ENCODE measurements around the gene DISC1.

DISC1 gene

DNA sequence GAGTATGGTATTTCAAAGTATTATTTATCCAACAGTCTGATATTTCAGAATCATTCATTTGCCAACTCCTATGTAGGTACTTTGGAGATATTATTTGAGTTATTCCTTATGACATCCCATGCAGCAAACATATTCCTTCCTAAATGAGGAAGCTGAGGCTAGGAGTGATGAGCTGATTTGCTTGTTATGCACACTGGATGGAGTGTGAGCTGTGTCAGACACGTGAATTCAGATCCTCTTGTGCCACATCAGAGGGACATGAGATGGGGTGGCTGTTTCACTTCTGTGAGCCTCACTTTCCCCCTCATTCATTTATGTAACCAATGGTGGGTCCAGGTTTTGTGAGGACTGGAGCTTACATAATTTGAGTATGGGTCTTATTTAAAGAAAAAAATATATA, 215.9 kb downstream of the DISC1 start:
- in situ Hi-C loops (cut with HindIII; ENCODE audit: low sequenced_read_pairs) = no loop called here

DNA sequence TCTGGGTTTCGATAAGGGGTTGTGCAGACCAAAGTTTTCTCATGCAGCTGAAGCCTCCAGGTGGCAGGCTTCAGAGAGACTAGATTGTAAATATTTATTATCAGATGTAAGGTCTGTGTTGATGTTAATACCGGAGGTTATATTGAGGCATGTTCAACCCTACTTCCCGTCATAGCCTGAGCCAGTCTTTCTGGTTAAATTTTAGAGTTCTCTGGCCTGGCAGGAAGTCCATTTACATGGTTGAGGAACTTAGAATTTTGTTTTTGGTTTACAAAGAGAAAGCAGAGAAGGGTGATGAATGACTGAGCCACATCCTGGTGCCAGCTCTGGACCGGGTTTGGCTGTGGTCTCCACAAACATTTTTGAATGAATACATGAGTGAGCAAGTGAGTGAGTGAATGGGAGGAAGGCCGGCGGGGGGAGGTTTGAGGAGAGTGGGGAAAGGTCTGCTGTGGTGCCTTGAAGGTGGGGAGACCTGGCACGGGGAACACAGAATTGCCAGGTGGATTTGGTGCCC, 218.5 kb downstream of the DISC1 start:
- in situ Hi-C loops (cut with HindIII; ENCODE audit: low sequenced_read_pairs) = no loop called here

DNA sequence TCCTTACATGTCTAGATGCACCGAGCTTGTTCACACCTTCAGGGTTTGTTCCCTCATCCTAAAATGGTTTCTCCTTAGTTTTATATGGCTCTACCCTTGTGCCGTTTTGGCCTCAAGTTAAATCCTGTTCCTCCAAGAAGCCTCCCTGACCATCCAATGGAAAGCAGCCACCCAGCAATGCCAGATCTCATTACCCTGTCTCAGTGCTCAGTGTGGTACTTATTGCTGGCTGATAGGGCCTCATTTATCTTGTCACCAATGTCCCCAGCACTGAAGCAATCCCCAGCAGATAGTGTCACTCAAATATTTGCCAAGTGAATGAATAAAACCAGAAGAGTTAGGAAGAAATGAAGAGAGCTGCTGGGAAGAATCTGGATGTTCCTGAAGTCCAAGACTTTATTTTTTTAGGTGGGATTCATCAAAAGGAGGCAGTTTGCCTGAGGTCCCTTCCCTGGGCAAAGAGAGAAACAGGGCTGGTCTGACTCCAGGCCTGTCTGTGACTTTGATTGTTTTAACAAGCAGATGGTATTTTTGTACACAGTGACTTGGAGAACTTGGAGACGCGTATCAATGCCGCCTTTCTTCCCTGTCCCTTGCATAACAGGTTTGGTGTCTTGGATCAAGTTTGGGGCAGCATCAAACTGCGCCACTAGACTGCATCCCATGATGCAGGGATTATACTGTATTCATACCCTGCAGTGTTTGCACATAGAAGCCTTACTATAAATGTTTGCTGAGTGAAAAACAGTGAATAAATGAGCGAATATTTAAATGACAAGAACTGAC, 221.2 kb downstream of the DISC1 start:
- in situ Hi-C loops (cut with HindIII; ENCODE audit: low sequenced_read_pairs) = no loop called here

DNA sequence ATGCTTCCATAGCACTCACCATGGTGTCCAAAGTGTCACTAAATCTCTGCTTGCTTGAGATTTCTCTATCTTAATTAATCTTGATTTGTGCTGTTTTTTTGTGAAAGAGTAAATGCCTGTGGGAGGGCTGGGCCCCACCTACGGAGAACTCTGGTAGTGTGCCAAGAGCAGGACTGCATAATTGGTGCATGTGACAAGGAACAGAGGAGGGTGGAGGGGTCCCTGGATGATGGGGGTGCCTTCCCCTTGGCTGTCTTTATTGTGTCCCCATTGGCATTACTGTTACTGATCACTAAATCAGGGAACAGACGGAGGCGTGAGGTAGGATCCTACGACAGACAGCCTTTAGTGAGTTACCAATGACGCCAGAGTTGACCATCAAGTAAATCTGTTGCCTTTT, 223.4 kb downstream of the DISC1 start:
- in situ Hi-C loops (cut with HindIII; ENCODE audit: low sequenced_read_pairs) = no loop called here

DNA sequence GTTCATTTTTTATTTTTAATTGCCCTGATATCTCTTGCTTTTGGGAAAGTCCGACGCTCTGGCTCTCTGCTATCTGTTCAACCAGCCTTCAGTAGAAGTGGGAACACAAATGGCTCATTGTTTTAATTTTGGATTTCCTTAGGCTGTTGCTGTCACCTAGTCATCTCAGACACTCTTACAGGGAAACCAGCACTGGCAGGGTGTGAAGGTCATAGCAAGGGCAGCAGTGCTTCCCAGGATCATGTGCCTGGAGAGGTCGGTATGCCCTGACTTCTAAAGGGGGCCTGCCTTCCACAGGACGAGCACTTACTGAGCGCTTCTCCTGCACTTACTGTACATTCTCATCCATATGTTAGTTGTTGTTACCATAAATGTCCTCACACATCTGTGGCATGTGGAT, 224.2 kb downstream of the DISC1 start:
- in situ Hi-C loops (cut with HindIII; ENCODE audit: low sequenced_read_pairs) = no loop called here

DNA sequence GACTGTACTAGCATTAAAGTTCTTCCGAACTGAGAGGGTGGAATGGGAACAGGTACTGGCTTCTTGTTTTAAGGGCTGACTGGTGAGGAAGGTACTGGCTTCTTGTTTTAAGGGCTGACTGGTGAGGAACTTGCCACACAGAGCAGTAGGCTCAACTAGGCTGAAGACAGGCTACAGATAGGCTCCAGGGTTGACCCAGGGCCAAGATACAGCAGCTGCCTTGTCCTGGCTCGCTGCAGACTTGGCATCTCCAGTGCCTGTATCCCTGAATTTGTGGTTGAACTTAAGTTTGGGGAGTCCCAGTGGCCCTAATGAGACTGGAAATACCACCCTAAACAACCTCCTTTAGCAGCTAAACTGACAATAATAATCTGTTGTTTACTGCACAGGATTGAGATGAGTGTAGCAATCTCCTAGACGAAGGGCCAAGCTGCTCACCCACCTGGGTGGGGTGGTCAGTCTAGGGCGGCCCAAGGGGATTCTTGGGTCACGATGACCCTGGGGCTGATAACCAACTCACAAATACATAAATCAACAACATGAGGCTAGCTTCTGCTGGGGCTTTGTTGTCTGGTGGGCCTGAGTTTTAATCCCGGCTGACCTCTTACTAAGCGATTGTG, 227.1 kb downstream of the DISC1 start:
- in situ Hi-C loops (cut with HindIII; ENCODE audit: low sequenced_read_pairs) = no loop called here

DNA sequence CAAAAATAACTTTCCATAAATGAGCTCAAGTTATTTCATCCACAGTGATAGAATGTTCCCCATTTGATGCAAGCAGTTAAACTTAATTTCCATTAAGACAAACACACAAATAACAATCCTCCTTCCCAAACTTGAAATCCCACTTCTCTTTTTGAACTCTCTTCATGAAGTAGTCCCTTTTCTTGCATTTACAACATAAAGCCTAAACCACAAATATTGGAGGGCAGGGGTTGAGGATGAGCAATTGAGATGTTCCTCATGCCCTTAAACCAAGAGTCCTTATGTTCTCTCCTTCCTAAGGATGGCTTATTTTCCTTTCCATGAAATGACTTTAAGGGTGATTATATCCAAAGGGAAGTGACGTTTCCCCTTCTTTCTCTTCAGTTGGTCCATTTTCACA, 228.8 kb downstream of the DISC1 start:
- in situ Hi-C loops (cut with HindIII; ENCODE audit: low sequenced_read_pairs) = no loop called here

DNA sequence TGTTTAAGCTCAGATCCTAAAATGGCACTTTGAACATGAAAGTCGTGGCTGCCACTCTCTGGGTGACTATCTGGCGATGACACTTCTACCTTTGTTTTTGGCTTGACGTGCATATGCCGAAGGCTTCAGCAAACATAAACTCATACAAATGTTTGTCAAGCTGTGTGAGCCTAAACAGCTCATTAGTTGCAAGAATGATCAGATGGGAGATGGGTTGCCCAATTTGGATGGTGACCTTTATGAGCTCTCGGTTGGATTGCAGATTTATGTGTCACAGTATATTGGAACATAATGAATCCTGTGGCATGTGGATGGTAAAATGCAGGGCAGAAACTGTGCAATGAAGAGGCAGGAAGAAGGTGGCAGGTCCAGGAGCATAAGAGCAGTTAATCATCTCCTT, 229.3 kb downstream of the DISC1 start:
- in situ Hi-C loops (cut with HindIII; ENCODE audit: low sequenced_read_pairs) = no loop called here

DNA sequence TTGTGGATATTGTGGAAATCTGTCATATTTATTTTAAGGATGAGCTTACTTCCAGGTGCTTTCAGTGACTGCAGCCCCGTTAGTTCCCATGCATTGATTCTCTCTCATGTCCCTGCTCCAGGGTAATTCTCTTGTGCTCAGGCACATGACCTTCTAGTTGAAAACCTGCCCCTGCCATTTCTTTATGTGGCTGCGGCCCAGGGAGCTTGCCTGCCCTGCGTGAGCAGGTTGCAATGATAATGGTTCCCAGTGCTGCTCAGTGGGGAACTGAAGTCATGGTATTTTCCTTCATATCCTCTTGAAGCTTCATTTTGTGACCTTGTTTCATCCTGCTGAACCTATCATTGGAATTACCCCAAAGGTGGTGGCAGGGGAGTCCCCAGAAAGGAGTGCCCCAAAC, 229.8 kb downstream of the DISC1 start:
- in situ Hi-C loops (cut with HindIII; ENCODE audit: low sequenced_read_pairs) = no loop called here

DNA sequence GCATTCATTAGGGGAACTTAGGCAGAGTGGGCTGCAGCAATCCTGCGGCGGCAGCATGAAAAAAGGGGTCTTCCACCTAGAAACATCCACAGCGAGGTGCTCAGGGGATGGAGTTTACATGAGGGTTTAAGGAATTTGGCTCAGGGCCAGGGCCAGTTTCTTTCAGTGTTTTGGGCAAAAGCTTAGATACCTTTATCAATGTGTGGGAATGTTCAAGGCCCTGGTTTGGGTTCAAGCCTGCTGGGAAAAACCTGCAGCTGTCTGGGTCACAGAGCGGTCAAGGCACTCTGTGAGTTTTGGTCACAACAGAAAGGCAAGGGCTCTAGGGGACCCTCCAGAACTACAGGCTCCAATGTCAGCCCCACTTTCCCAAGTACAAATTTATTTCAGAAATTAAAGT, 230.3 kb downstream of the DISC1 start:
- in situ Hi-C loops (cut with HindIII; ENCODE audit: low sequenced_read_pairs) = no loop called here

DNA sequence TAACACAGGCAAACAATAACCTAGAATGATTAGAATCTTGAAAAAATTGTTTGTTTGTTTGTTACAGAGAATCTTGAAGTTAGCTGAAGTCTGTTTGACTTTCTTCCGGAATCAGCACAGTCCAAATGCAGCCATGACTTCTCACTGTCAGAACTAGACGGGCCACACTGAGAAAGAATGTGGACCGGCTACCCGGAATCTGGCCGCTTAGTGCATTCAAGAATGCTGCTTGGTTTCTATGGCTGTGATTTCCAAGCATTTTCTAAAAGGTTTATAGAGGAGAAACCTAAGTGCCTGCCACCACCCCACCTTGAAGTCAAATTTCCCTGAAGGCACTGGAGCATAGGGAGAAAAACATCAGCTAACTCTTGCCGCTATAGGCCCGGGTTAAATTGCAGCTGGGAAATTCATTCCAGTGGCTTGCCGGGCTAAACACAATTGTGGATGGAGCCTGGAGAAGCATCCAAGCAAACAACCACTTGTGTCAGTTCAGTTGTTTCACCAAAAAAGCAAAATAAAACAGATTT, 231.1 kb downstream of the DISC1 start:
- in situ Hi-C loops (cut with HindIII; ENCODE audit: low sequenced_read_pairs) = no loop called here

DNA sequence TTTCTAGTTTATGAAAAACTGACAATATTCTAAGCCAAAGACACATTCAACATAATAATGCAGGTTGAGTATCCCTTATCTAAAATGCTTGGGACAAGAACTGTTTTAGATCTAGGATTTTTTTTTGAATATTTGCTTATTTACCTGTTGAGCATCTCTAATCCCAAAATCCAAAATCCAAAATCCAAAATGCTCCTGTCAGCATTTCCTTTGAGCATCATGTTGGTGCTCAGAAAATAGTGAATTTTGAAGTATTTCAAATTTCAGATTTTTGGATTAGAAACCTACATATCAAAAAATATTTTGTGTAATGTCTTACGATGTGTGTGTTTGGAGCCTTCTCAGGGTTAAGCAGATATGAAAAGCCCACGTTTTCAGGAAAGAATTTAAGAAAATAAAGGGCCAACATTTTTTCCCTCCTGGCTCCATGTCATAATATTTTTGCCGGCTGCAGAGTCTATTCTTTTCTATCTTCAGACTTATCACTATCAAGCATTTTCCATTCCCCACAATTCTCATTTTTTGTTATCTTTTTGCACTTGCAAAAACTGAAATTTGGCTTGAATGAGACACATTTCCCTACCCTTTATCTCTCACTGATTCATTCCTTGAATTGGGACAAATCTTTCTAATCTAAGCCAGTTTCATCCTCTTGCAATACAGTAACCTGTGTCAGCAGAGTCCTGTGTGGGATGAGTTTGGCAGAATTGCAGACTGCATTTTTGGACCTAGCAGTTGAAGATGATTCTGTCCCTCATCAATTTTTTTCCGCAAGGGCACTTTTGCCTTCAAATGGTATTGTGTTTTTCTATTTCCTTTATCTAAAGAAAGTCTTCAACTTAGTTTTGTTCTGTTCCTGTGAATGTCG, 233.9 kb downstream of the DISC1 start:
- in situ Hi-C loops (cut with HindIII; ENCODE audit: low sequenced_read_pairs) = no loop called here

DNA sequence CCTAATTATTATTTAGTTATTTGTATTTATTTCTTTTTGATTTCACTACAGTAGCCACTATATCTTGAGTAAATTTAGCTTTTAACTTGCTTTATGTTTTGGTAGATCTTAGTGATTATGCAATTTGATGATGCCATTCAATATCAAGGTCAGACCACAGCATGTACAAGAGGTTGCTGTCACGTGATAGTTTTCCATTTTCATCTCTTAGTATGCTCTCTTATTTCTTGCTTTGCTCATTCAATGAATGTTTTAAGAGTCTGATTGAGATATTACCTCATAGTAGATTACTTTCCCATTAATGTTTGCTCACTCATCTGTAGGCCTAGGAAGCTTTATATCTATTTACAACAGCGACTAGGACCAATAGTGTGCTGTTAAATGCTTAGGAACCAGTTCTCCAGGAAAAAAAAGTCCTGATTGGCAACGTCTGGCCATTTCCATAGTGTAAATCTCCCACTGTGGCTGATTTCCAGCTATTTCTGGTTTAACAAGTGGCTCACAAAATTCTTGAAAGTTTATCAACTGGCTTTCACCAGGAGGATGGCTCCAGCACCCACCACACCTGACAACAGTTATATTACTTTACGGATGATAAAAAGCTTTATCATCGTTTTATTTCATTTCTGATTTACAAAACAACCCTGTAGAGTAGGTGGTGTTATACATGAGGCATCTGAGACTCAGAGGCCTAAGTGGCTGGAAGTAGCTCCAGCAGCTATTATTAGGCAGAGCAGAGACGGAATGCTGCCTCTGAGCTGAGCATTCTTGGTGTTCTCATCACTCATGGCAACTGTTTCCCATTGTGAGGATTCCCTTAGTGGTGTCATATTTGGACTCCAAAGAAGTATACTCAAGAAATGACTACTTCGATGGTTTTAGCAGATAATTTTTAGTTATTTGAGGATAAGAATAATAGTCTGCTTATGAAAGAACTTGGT, 235.2 kb downstream of the DISC1 start:
- in situ Hi-C loops (cut with HindIII; ENCODE audit: low sequenced_read_pairs) = no loop called here

DNA sequence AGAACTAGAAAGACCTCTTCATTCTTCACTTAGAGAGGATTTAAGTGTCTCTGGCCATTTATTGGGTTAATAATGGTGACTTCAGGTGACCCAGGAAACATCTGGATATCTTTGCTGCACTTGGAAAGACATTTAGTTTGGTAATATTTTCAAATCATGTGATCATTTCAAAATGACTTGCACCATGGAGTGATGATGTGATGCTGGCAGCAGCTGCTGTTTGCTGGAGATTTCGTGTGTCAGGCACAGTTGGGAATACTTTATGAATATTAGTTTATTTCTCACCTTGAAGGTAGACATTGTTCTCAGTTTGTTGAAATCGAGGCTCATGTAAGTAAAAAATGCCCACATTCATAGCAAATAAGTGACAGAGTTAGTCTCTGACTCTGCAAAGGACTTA, 236.0 kb downstream of the DISC1 start:
- in situ Hi-C loops (cut with HindIII; ENCODE audit: low sequenced_read_pairs) = no loop called here

DNA sequence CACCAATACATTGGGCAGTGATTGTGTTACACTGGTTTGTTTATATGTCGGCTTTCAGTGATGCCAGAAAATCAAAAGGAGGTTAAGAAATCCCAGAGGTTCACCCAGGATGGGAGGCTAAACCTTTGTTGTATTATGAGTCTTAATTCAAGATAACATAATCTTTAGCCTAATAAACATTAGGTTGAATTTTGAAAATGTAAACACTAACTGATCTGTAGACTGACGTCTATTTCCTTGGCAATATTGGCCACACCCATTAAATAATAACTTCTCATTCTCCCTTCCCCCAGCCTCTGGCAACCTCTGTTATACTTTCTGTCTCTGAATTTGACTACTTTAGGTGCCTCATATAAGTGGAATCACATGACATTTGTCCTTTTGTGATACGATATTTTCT, 238.7 kb downstream of the DISC1 start:
- in situ Hi-C loops (cut with HindIII; ENCODE audit: low sequenced_read_pairs) = loop anchor here (5.0 kb wide), 1 partner anchor 62 kb away; no protein-coding TSS in a partner anchor

DNA sequence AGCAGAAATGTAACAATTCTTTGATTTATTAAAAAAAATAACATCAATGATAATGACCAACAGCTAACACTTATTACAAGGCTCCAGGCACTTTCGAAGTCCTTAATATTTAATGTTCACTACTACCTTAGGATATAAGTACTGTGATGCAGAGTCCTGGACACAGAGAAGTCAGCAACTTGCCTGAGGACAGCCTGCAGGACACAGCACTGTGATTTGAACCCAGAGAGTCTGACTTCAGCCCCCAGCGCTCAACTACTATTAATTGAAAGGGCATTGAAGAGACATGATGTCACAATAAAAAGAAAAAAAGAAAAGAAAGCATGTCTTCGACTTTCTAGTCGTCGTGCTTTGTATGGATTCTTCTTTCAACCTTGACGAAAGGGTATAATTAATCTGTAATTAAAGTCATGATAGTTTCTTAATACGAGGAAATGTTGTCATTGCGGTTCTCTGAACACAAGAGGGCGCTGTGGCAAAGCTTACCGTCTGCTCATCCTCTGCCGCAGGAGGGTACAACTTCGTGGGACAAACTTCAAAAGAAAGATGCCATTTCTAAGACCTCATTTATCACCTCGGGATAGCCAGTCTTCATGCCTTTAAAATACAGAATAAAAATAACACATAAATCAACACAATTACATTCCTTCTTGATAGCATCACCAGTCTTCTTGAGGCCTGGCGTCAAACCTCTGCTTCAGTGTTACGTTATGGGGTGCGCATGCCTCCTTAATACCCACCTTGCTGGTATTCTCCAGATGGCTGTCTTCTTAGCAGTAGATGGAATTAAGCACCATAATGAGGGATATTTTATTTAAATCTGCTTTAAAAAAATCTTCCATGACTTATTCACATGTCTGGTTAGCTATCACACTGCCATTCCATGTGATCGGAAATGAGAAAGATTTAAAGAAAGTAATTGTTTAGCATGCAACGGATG, 240.1 kb downstream of the DISC1 start:
- in situ Hi-C loops (cut with HindIII; ENCODE audit: low sequenced_read_pairs) = loop anchor here (5.0 kb wide), 1 partner anchor 61 kb away; no protein-coding TSS in a partner anchor

DNA sequence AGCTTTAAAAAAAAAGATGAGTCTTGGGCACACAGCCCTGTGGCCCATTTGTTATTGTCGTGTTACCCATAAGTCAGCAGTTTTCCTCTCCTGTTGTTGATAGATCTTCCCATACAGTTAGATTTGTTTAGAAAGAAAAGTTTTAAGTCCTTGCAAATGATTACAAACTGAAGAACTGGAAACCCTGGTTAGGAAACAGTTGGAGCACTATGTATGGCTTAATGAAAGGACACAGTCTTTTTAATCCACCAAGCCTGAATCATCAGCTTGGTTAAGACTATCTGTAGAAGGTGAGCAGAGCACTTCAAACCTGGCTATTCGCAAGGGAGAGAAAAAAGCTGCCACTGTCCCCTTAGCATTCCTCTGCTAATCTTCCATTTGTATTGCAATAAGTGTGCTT, 241.0 kb downstream of the DISC1 start:
- in situ Hi-C loops (cut with HindIII; ENCODE audit: low sequenced_read_pairs) = loop anchor here (5.0 kb wide), 1 partner anchor 60 kb away; no protein-coding TSS in a partner anchor

DNA sequence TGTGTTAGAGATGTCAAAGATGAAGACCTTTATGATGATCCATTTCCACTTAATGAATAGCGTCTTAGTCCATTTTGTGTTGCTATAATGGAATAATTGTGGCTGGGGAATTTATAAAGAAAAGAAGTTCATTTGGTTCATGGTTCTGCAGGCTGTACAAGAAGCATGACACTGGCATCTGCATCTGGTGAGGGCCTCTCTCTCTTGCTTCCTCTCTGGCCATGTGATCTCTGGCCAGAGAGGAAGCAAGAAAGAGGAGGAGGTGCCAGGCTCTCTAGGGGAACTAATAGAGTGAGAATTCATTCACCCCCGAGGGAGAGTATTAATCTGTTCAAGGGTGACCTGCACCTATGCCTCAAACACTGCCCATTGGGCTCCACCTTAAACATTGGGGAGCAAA, 242.8 kb downstream of the DISC1 start:
- in situ Hi-C loops (cut with HindIII; ENCODE audit: low sequenced_read_pairs) = loop anchor here (5.0 kb wide), 1 partner anchor 58 kb away; no protein-coding TSS in a partner anchor

DNA sequence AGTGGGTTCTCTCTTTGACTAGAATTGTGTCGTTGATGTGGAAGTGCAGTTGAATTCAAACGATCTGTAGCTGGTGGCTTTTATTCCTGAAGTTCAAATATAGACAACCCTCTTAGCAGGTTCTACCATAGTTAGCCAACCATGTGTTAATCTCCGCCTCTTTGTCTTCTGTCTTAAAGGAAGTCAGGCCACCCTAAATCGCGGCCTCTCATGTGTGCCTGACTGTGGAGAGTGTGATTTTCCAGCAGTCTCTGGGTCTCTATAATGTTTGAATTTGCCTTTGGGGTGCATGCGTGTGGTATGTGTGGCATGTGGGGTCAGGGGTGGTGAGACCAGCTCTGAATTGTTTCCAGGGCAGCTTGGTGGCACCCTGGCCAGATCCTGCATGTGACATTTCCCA, 244.9 kb downstream of the DISC1 start:
- in situ Hi-C loops (cut with HindIII; ENCODE audit: low sequenced_read_pairs) = no loop called here

All from endothelial cell of hepatic sinusoid (primary cell).